Esophagus squamous epithelium (tissue), 4 donors: ENCODE results near the gene PDLIM5.
A peak's percentile ranks its signal among the peaks of the same experiment; 100 is the strongest.

Source experiments
- CTCF ChIP-seq, 6 experiments: fragments of 450-650 bp in 4 of 6; fragments of 200-600 bp in 2 of 6; sonication (generic) in 2 of 6; IDR thresholded peaks; one replicate each; pipeline ENCODE4 v1.5.1; 2016 to 2019; ENCODE audit warnings: antibody characterized with exemption in 6 of 6, mild to moderate bottlenecking in 4 of 6, moderate library complexity in 4 of 6
- POLR2A ChIP-seq, 4 donors: fragments of 450-650 bp; IDR thresholded peaks; one replicate each; pipeline ENCODE4 v1.6.1; 2017; ENCODE audit warnings: antibody characterized with exemption in 4 of 4, mild to moderate bottlenecking in 4 of 4, moderate library complexity in 3 of 4

GRCh38 chr4:94452476-94453371, 982 bp downstream of the PDLIM5 start:
- TF ChIP-seq CTCF (IDR thresholded peaks at IDR 0.05) (no peak), POLR2A (IDR thresholded peaks at IDR 0.05) (peak in 2 of 4 donors; percentile 45 to 75)
